T-cell (primary cell): ENCODE measurements around the gene GLT1D1. TPM values are rescaled to one million over a fixed set of nuclear protein-coding genes. Genes with fewer than 3 reads are reported as not detected.

Source experiments
- ATAC-seq, 4 experiments: fragments of 200-7000 bp in 3 of 4; fragments of 150-1000 bp in 1 of 4; cut with Tn5 transposase; replicated peaks in 1 of 4; 1 replicate in 3 of 4; 2 replicates in 1 of 4; pipeline ENCODE4 v1.10.0; 2021; ENCODE audit warnings: moderate library complexity in 3 of 4, mild to moderate bottlenecking in 2 of 4, moderate number of reproducible peaks in 1 of 4
- CTCF ChIA-PET, 2 donors: fragments of 300-600 bp; sonication (Branson Sonifier 250); formaldehyde crosslinking; loops; one replicate each; lab custom pipeline; 2022; ENCODE audit warnings: antibody characterized with exemption in 2 of 2; lab: Charles Lee
- POLR2A ChIA-PET, 2 donors: fragments of 300-600 bp; sonication (Branson Sonifier 250); formaldehyde crosslinking; loops; one replicate each; lab custom pipeline; 2022; ENCODE audit warnings: antibody characterized with exemption in 2 of 2; lab: Charles Lee
- DNase-seq, 35 experiments: peaks; one replicate each; pipeline versions ENCODE4 v3.0.0 to v3.0.0-alpha.2; 2013 to 2023
- H3K27ac ChIP-seq: one replicate; pipeline ENCODE4 v1.5.1; 2013; ENCODE audit warnings: low read length
- H3K27me3 ChIP-seq, 2 experiments: replicated peaks in 1 of 2; 1 replicate in 1 of 2; 2 replicates in 1 of 2; pipeline versions ENCODE4 v1.6.1 to v1.7.0; 2013; ENCODE audit warnings: low read length in 1 of 2, mixed read lengths in 1 of 2; ENCODE audit not compliant: control insufficient read depth in 2 of 2, insufficient read depth in 2 of 2; ENCODE audit errors: extremely low read depth in 1 of 2
- H3K36me3 ChIP-seq, 2 donors: 1 replicate in 1 of 2; 2 replicates in 1 of 2; pipeline versions ENCODE4 v1.6.1 to v1.7.0; 2013; ENCODE audit warnings: low read length in 1 of 2; ENCODE audit not compliant: control insufficient read depth in 2 of 2, insufficient read depth in 1 of 2; ENCODE audit errors: extremely low read depth in 1 of 2
- H3K4me1 ChIP-seq, 2 experiments: 1 replicate in 1 of 2; 2 replicates in 1 of 2; pipeline versions ENCODE4 v1.6.1 to v1.7.0; 2013; ENCODE audit warnings: low read length in 2 of 2, mixed read lengths in 1 of 2; ENCODE audit not compliant: insufficient read depth in 2 of 2, control insufficient read depth in 1 of 2; ENCODE audit errors: extremely low read depth in 1 of 2
- H3K4me3 ChIP-seq, 2 donors: 1 replicate in 1 of 2; 2 replicates in 1 of 2; pipeline versions ENCODE4 v1.5.1 to v1.7.0; 2013; ENCODE audit warnings: mild to moderate bottlenecking in 2 of 2, low read length in 1 of 2, moderate library complexity in 1 of 2; ENCODE audit not compliant: control insufficient read depth in 1 of 2; ENCODE audit errors: extremely low read depth in 1 of 2
- H3K9me3 ChIP-seq: 2 replicates; pipeline ENCODE4 v1.7.0; 2013
- H3K27ac Mint-ChIP-seq, 2 donors: one replicate each; pipeline ENCODE4 v1.8.0; 2020 to 2021; ENCODE audit warnings: mild to moderate bottlenecking in 2 of 2, mixed read lengths in 2 of 2
- H3K27me3 Mint-ChIP-seq, 2 donors: one replicate each; pipeline ENCODE4 v1.8.0; 2021 to 2022; ENCODE audit warnings: mixed read lengths in 2 of 2
- H3K36me3 Mint-ChIP-seq: one replicate; pipeline ENCODE4 v1.8.0; 2021; ENCODE audit warnings: mixed read lengths
- H3K4me1 Mint-ChIP-seq, 3 donors: one replicate each; pipeline ENCODE4 v1.8.0; 2020 to 2022; ENCODE audit warnings: mixed read lengths in 3 of 3, mild to moderate bottlenecking in 1 of 3
- H3K4me3 Mint-ChIP-seq, 3 donors: one replicate each; pipeline ENCODE4 v1.8.0; 2020 to 2022; ENCODE audit warnings: mild to moderate bottlenecking in 3 of 3, mixed read lengths in 3 of 3, moderate library complexity in 3 of 3
- H3K9me3 Mint-ChIP-seq, 3 donors: one replicate each; pipeline ENCODE4 v1.8.0; 2020 to 2022; ENCODE audit warnings: mixed read lengths in 3 of 3
- WGBS: methylation state at CpG from one replicate; pipeline ENCODE4 v1.1.5; 2013; ENCODE audit warnings: missing lambda C conversion rate; ENCODE audit not compliant: insufficient coverage; 5-methylcytosine and 5-hydroxymethylcytosine counted together
- total RNA-seq, 35 experiments: library from RNA in 6 of 35; stranded (reverse) in 6 of 35; fragments of 120-200 nt in 1 of 35; gene quantifications; one replicate each; pipeline versions ENCODE4 v1.2.1 to v1.2.4 and lab custom pipeline; 2013 to 2026

Gene GLT1D1
- total RNA-seq, 5 donors from 2014 or later (not counting 1 experiment from before 2014, with no cell fraction given): 0.14 to 0.26 TPM; not detected in 3

DNA sequence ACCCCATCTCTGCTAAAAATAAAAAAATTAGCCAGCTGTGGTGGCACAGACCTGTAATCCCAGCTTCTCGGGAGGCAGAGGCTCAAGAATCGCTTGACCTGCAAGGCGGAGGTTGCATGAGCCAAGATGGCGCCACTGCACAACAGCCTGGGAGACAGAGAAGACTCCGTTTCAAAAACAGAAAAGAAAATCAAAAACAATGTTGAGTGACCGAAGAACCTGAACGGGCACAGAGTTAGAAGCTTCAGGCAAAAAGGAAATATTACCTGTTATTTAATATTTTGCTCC, 3.5 kb downstream of the GLT1D1 start:
- Histone ChIP-seq H3K9me3 (no peaks in the 10 kb centered on the region), H3K4me3 (no peak overlapping the region), H3K27ac (no peak overlapping the region), H3K36me3 (no peaks in the 10 kb centered on the region), H3K4me1 (peaks cover 0 to 3% of the 10 kb centered on the region in 2 experiments), H3K27me3 (peaks cover 0 to 45% of the 10 kb centered on the region in 2 experiments)
- no peak overlapping the region for H3K4me3 Mint-ChIP-seq
- POLR2A ChIA-PET: no interaction called here
- H3K27ac Mint-ChIP-seq: no peak overlapping the region
- 93% methylated on average over 5 of the region's 7 CpGs for WGBS
- H3K9me3 Mint-ChIP-seq: no peaks in the 10 kb centered on the region
- peaks cover 0 to 3% (median 0%) of the 10 kb centered on the region in 3 donors for H3K4me1 Mint-ChIP-seq
- DNase-seq: no peak
- ATAC-seq: no peak
- no peaks in the 10 kb centered on the region for H3K36me3 Mint-ChIP-seq
- peaks cover 23 to 37% of the 10 kb centered on the region in 2 donors for H3K27me3 Mint-ChIP-seq
- CTCF ChIA-PET: no interaction called here

DNA sequence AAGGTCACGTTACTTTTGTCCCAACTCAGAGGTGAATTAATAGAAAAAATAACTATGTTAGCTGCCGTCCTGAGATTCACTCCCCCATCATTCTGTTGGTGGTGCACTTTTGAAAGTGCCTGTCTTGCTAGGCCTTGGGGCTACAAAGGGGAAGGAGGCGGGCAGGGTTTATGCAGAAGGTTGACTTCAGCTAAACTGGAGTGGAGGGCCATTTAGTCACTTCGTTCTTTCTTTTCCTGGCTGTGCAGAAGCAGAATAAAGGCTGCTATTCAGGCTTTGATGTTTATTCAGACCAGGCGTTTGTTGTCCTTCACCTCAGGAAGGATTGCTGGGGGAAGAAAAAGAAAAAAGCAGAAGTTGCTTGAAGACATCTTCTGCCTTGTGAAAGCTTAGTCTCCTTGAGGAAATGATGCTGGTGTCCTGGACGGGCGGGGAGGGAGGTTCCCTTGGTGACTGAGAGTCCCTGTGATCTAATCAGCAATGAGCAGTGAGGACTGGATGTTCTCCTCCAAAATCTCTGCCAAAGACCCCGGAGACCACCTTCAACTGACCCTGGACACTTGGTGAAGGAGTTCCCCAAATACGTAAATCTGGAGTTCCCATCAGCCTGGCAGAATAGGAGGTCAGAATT, 4.0 kb downstream of the GLT1D1 start:
- no peaks in the 10 kb centered on the region for H3K36me3 Mint-ChIP-seq
- no peaks in the 10 kb centered on the region for H3K9me3 Mint-ChIP-seq
- Histone ChIP-seq H3K27me3 (peaks cover 0 to 41% of the 10 kb centered on the region in 2 experiments), H3K4me1 (peaks cover 0 to 3% of the 10 kb centered on the region in 2 experiments), H3K27ac (no peak overlapping the region), H3K9me3 (no peaks in the 10 kb centered on the region), H3K4me3 (no peak overlapping the region), H3K36me3 (no peaks in the 10 kb centered on the region)
- ChIA-PET POLR2A (no interaction called here), CTCF (no interaction called here)
- H3K27me3 Mint-ChIP-seq: peaks cover 20 to 34% of the 10 kb centered on the region in 2 donors
- no peak overlapping the region for H3K4me3 Mint-ChIP-seq
- 67% methylated on average over 5 of the region's 9 CpGs for WGBS
- DNase-seq: no peak
- H3K4me1 Mint-ChIP-seq: peaks cover 0 to 3% (median 0%) of the 10 kb centered on the region in 3 donors
- ATAC-seq: no peak
- no peak overlapping the region for H3K27ac Mint-ChIP-seq

DNA sequence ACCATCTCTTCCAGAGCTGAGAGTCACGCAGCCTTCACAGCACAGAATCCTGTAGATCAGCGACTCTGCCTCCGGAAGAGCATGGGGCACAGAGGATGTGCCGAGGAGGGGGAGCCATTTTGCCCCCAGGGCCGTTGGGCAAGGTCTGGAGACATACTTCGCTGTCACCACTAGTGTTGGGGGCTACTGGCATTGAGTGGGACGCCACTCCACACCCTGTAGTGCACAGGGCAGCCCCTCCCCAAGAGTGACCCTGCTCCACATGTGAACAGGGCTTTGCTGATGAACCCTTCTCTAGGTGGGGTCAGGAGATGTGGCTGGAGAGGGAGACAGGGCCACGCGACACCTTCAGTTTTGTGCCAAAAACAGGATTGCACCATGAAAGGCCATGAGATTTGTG, 6.0 kb downstream of the GLT1D1 start:
- POLR2A ChIA-PET: no interaction called here
- no peaks in the 10 kb centered on the region for H3K9me3 ChIP-seq
- no peaks in the 10 kb centered on the region for H3K4me1 ChIP-seq
- H3K4me1 Mint-ChIP-seq: peaks cover 0 to 5% (median 1%) of the 10 kb centered on the region in 3 donors
- H3K27me3 Mint-ChIP-seq: peaks cover 14 to 25% of the 10 kb centered on the region in 2 donors
- DNase-seq (no peak), ATAC-seq (no peak)
- WGBS: 83% methylated on average over 5 of the region's 9 CpGs
- no peak overlapping the region for H3K4me3 ChIP-seq
- no peak overlapping the region for H3K4me3 Mint-ChIP-seq
- H3K9me3 Mint-ChIP-seq: no peaks in the 10 kb centered on the region
- H3K36me3 ChIP-seq: no peaks in the 10 kb centered on the region
- CTCF ChIA-PET: interaction anchor here in 1 of 2 donors (0.6 kb wide), 1 partner anchor 10 kb away, joined by 6 read pairs; no protein-coding TSS in a partner anchor
- peaks cover 0 to 26% of the 10 kb centered on the region in 2 experiments for H3K27me3 ChIP-seq
- no peak overlapping the region for H3K27ac Mint-ChIP-seq
- no peak overlapping the region for H3K27ac ChIP-seq
- no peaks in the 10 kb centered on the region for H3K36me3 Mint-ChIP-seq

DNA sequence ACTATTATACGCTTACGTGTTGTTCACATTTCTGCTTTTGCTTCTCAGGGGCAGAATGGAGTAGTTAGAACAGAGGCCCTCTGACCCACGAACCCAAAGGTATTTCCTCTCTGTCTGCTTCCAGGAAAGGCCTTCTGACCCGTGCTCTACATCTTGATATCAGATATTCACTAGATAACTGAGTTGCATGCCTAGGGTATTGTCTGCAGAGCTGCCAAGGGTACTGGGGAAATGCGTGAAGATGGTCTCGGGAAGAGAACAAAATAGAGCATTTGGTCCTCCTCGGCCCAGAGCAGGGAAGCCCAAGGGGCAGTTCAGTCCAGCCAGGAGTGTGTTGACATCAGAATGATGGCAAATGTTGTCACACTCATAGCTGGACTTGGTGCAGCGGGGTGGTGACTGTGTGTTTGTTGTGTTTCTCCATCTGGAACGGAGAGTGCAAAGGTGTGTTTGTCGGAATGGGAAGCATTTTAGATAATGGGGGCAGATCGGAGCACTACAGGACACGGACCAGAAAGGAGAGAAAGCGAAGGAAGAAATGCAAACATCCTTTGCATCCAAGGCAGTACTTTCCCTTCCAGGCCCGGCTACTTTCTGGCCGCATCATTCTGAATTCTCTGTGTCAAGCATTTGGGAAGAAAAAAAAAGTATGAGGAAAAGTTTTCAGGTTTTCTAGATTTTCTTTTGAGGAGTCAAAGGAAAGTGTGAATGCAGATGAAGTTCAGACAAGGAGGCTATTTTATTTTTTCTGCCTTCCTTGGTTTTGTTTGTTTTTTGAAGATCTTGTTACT, 8.1 kb downstream of the GLT1D1 start:
- Mint-ChIP-seq H3K27ac (no peak overlapping the region), H3K36me3 (no peaks in the 10 kb centered on the region), H3K27me3 (peaks cover 5 to 12% of the 10 kb centered on the region in 2 donors), H3K4me3 (no peak overlapping the region), H3K4me1 (peaks cover 0 to 9% (median 0%) of the 10 kb centered on the region in 3 donors), H3K9me3 (no peaks in the 10 kb centered on the region)
- no peak for DNase-seq
- Histone ChIP-seq H3K9me3 (no peaks in the 10 kb centered on the region), H3K36me3 (no peaks in the 10 kb centered on the region), H3K27ac (no peak overlapping the region), H3K27me3 (peaks cover 0 to 7% of the 10 kb centered on the region in 2 experiments), H3K4me1 (no peaks in the 10 kb centered on the region), H3K4me3 (no peak overlapping the region)
- POLR2A ChIA-PET: no interaction called here
- CTCF ChIA-PET: no interaction called here
- WGBS: 96% methylated on average over 7 of the region's 15 CpGs
- ATAC-seq: no peak

DNA sequence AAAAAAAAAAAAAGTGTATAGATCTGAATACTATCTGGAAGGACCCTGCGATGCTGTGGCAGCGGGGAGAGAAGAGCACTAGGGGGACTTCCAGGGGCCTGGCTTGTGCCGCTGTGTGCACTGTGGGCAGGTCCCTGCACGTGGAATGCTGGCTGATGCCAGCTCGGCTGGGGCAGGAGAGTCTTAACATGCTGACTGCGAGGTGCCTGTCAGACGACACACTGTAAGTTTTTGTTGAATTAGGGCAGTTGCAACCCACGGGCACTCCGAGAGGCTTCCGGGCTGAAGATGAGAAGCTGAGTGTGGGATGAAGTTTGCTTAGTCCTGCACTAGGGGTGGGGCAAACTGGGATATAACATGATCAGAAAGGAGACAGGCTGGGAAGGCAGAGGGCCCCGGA, 10.7 kb downstream of the GLT1D1 start:
- Mint-ChIP-seq H3K36me3 (no peaks in the 10 kb centered on the region), H3K4me3 (no peak overlapping the region), H3K27me3 (peaks cover 6% of the 10 kb centered on the region in 2 donors), H3K9me3 (no peaks in the 10 kb centered on the region), H3K27ac (no peak overlapping the region), H3K4me1 (peaks cover 0 to 9% (median 0%) of the 10 kb centered on the region in 3 donors)
- Histone ChIP-seq H3K27ac (no peak overlapping the region), H3K4me1 (no peaks in the 10 kb centered on the region), H3K4me3 (no peak overlapping the region), H3K9me3 (no peaks in the 10 kb centered on the region), H3K36me3 (no peaks in the 10 kb centered on the region), H3K27me3 (peaks cover 0 to 5% of the 10 kb centered on the region in 2 experiments)
- WGBS: 78% methylated on average over 8 of the region's 11 CpGs
- CTCF ChIA-PET: no interaction called here
- DNase-seq (no peak), ATAC-seq (no peak)
- POLR2A ChIA-PET: no interaction called here

DNA sequence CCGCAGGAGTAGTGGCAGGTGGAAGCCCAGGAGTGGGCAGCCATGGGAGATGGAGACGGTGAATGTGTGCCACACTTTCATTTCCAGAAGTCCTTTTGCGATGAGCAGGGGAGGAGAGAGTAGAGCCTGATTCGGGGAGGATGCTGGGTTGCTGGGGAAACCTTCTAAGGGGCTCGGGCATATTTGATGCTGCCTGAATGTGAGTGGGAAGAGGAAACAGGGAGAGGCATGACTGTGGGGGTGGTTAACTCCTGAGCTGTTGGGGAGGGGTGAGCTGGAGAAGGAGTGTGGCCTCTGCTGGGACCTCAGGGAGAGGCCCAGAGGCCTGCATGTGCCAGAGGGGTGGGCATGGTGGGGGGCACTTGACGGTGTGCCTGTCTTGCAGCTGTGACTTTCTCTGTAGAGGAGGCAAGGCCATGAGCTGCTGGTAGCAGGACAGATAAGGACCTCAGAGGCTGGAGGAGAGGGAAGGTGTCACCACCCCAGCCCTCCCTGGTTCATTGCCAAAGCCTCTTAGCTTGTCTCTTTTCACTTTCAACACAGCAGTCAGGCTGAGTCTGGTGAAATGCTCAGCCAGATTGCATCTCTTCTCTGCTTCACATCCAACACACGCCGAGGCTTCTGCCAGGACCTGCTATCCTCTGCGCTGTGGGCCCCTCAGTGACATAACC, 11.4 kb downstream of the GLT1D1 start:
- CTCF ChIA-PET: interaction anchor here in 1 of 2 donors (0.6 kb wide), 1 partner anchor 163 kb away, joined by 4 read pairs; no protein-coding TSS in a partner anchor
- Mint-ChIP-seq H3K4me1 (peaks cover 0 to 9% (median 0%) of the 10 kb centered on the region in 3 donors), H3K36me3 (no peaks in the 10 kb centered on the region), H3K9me3 (no peaks in the 10 kb centered on the region), H3K4me3 (no peak overlapping the region), H3K27me3 (peaks cover 3% of the 10 kb centered on the region in 2 donors), H3K27ac (no peak overlapping the region)
- no peak overlapping the region for H3K27ac ChIP-seq
- no peaks in the 10 kb centered on the region for H3K4me1 ChIP-seq
- POLR2A ChIA-PET: no interaction called here
- no peak for ATAC-seq
- WGBS: 62% methylated on average over 8 of the region's 9 CpGs
- H3K27me3 ChIP-seq: peaks cover 0 to 2% of the 10 kb centered on the region in 2 experiments
- H3K36me3 ChIP-seq: no peaks in the 10 kb centered on the region
- no peak overlapping the region for H3K4me3 ChIP-seq
- no peaks in the 10 kb centered on the region for H3K9me3 ChIP-seq
- DNase-seq: no peak
